SK-N-SH treated with all-trans-retinoic acid at 6 μM for 48 hours (cell line): Measurements from ENCODE around the gene N4BP2.

Source experiments
- CREB5 ChIP-seq: fragments of 250-450 bp; sonication (Bioruptor Pico); IDR thresholded peaks from 2 replicates; pipeline ENCODE4 v1.5.1; 2020; ENCODE audit warnings: low read depth, mild to moderate bottlenecking, moderate library complexity
- CSDC2 ChIP-seq: fragments of 250-450 bp; sonication (Bioruptor Pico); IDR thresholded peaks from 2 replicates; pipeline ENCODE4 v1.5.0; 2020; ENCODE audit warnings: mild to moderate bottlenecking, moderate library complexity
- ESRRG ChIP-seq: fragments of 250-450 bp; sonication (Bioruptor Pico); IDR thresholded peaks from 2 replicates; pipeline ENCODE4 v1.6.1; 2021; ENCODE audit warnings: mild to moderate bottlenecking
- PATZ1 ChIP-seq: fragments of 250-450 bp; sonication (Bioruptor Pico); IDR thresholded peaks from 2 replicates; pipeline ENCODE4 v1.8.0; 2020; ENCODE audit warnings: mild to moderate bottlenecking, moderate library complexity, borderline replicate concordance
- RARB ChIP-seq: fragments of 250-450 bp; sonication (Bioruptor Pico); IDR thresholded peaks from 2 replicates; pipeline ENCODE4 v1.8.0; 2021; ENCODE audit warnings: mild to moderate bottlenecking, moderate library complexity
- SNAI2 ChIP-seq: fragments of 250-450 bp; sonication (Bioruptor Pico); IDR thresholded peaks from 2 replicates; pipeline ENCODE4 v1.5.0; 2020; ENCODE audit warnings: mild to moderate bottlenecking, moderate library complexity
- TOX ChIP-seq: fragments of 250-450 bp; sonication (Bioruptor Pico); IDR thresholded peaks from 2 replicates; pipeline ENCODE4 v1.8.0; 2021; ENCODE audit warnings: mild to moderate bottlenecking, moderate library complexity, borderline replicate concordance
- ZFP30 ChIP-seq: fragments of 450-650 bp; formaldehyde crosslinking; IDR thresholded peaks from 2 replicates; pipeline ENCODE4 v1.5.0; 2022; ENCODE audit warnings: mild to moderate bottlenecking, moderate library complexity
- ZNF565 ChIP-seq: fragments of 450-650 bp; formaldehyde crosslinking; conservative IDR thresholded peaks from 2 replicates; pipeline ENCODE4 v1.5.0; 2020; ENCODE audit warnings: low read depth, mild to moderate bottlenecking, moderate library complexity
- ZNF70 ChIP-seq: fragments of 450-650 bp; formaldehyde crosslinking; IDR thresholded peaks from 2 replicates; pipeline ENCODE4 v1.5.0; 2020; ENCODE audit warnings: mild to moderate bottlenecking, moderate library complexity

- TF ChIP-seq CREB5 (CRISPR knock-in tag) (no peak), ZNF70 (no peak), RARB (CRISPR knock-in tag) (no peak), CSDC2 (CRISPR knock-in tag) (no peak), PATZ1 (CRISPR knock-in tag) (no peak), ZFP30 (CRISPR knock-in tag) (no peak), TOX (no peak), ESRRG (CRISPR knock-in tag) (no peak), ZNF565 (no peak), SNAI2 (CRISPR knock-in tag) (no peak)
These were observed 17.7 kb upstream of the N4BP2 start for GRCh38 chr4:40038977-40039376.
